ENCODE data around the gene RTL10. TPM values are rescaled to one million over a fixed set of nuclear protein-coding genes. Genes with fewer than 3 reads are reported as not detected.

RTL10 gene
- total and polyA plus RNA-seq, 9 donors: 7.1 to 54.3 (median 15.3) TPM

GRCh38 chr22:19809741-19810140 is 44.9 kb downstream of the RTL10 start:
- Histone ChIP-seq H3K4me3 (no peak overlapping the region), H3K27ac (no peak overlapping the region), H3K4me1 (ENCODE audit: insufficient read depth) (peaks cover 8% of the 10 kb centered on the region), H3K9me3 (no peaks in the 10 kb centered on the region), H3K36me3 (no peaks in the 10 kb centered on the region), H3K27me3 (no peaks in the 10 kb centered on the region)
- TF ChIP-seq POLR2A (IDR thresholded peaks at IDR 0.05) (no peak), EP300 (IDR thresholded peaks at IDR 0.05) (no peak)
- TF ChIP-seq, protein P1, sequence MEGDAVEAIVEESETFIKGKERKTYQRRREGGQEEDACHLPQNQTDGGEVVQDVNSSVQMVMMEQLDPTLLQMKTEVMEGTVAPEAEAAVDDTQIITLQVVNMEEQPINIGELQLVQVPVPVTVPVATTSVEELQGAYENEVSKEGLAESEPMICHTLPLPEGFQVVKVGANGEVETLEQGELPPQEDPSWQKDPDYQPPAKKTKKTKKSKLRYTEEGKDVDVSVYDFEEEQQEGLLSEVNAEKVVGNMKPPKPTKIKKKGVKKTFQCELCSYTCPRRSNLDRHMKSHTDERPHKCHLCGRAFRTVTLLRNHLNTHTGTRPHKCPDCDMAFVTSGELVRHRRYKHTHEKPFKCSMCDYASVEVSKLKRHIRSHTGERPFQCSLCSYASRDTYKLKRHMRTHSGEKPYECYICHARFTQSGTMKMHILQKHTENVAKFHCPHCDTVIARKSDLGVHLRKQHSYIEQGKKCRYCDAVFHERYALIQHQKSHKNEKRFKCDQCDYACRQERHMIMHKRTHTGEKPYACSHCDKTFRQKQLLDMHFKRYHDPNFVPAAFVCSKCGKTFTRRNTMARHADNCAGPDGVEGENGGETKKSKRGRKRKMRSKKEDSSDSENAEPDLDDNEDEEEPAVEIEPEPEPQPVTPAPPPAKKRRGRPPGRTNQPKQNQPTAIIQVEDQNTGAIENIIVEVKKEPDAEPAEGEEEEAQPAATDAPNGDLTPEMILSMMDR (IDR thresholded peaks at IDR 0.05): no peak
- no peak for DNase-seq
- 91 to 98% (median 97%) methylated on average over 3 of the region's 3 CpGs for WGBS, 3 donors
- intact Hi-C loops (cut with DNase I): no loop called here

DNA sequence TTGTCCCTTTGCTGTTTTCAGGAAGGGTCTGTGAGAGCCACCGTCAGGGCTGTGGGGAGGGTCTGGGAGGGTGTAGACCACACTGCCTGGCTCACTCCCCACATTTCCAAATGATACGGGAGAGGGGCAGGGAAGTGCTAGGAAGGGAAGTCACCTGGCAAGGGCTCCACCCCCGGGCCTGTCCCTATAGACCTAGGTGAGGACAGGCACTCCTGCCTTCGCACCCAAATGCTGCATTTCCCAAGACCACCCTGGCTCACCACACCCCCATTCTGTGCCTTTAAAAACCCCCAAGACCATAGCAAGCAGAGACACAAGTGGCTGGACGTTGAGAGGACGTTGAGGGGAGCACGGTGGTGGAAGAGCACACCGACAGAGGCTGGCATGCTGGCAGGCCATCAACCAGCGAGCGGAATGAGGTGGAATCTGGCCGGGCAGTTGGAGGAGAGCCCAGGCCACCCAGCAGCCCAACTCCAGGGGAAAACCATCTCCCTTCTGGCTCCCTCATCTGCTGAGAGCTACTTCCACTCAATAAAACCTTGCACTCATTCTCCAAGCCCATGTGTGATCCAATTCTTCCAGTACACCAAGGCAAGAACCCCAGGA is 45.7 kb downstream of the RTL10 start:
- intact Hi-C loops (cut with DNase I): no loop called here
- TF ChIP-seq POLR2A (IDR thresholded peaks at IDR 0.05): no peak
- TF ChIP-seq, protein P1 (IDR thresholded peaks at IDR 0.05): no peak
- no peak for TF ChIP-seq EP300 (IDR thresholded peaks at IDR 0.05)
- WGBS, 3 donors: 85 to 96% (median 90%) methylated on average over 11 of the region's 11 CpGs
- Histone ChIP-seq H3K4me1 (ENCODE audit: insufficient read depth) (peaks cover 8% of the 10 kb centered on the region), H3K9me3 (no peaks in the 10 kb centered on the region), H3K4me3 (no peak overlapping the region), H3K36me3 (no peaks in the 10 kb centered on the region), H3K27me3 (no peaks in the 10 kb centered on the region), H3K27ac (no peak overlapping the region)
- DNase-seq: peak in 1 of 5 donors; percentile 8

DNA sequence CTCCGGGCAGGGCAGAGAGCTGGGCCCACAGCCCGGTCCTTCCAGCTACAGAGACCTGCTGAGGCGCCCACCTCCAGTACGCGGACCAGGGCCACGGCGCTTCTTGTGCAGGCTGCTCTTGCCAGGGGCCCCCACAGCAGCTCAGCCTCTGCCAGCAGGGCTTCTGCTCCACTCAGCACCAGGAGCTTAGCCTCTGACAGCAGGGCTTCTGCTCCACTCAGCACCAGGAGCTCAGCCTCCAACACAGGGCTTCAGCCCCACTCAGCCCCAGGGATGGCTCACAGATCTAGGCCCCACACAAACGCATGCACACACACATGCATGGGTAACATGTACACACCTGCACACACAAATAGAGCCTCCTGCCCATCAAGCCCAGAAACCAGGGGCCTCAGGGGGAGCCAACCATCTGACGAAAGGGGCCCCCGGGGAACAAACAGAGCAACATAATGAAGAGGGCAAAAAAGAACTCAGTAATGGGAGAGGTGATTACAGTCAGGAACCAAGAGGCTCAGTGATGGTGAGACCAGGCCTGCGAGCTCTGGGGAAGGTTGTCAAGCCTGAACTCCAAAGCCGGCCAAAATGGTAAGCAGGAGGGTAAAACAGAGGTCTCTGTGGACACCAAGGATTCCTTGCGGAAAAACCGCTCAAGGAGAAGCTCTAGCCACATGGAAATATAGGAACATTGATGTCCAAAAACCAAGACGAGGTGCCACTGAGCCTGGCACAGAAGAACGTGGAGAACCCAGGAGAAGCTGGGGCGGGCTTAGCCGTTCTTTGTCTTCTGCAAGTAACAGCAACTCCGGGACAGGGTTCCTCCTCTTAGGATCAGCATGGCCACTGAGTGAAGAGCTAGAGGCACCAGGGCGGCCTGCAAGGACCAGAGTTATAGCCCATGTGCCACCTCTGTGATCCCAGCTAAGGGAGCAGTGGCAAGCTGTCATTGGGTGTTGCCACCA is 46.5 kb downstream of the RTL10 start:
- Histone ChIP-seq H3K9me3 (no peaks in the 10 kb centered on the region), H3K4me1 (ENCODE audit: insufficient read depth) (peaks cover 8% of the 10 kb centered on the region), H3K27me3 (no peaks in the 10 kb centered on the region), H3K36me3 (no peaks in the 10 kb centered on the region), H3K27ac (no peak overlapping the region), H3K4me3 (no peak overlapping the region)
- peak in 3 of 5 donors; percentile 4 to 28 (median 14) for DNase-seq
- TF ChIP-seq, protein P1 (IDR thresholded peaks at IDR 0.05): no peak
- TF ChIP-seq POLR2A (IDR thresholded peaks at IDR 0.05): no peak
- no peak for TF ChIP-seq EP300 (IDR thresholded peaks at IDR 0.05)
- 94 to 98% (median 96%) methylated on average over 20 of the region's 20 CpGs for WGBS, 3 donors
- intact Hi-C loops (cut with DNase I): no loop called here

- peaks cover 8% of the 10 kb centered on the region for H3K4me1 ChIP-seq (ENCODE audit: insufficient read depth)
- 94 to 98% (median 95%) methylated on average over 14 to 15 of the region's 15 CpGs for WGBS, 3 donors
- DNase-seq: peak in 4 of 5 donors; percentile 10 to 25 (median 14)
- H3K9me3 ChIP-seq: no peaks in the 10 kb centered on the region
- H3K4me3 ChIP-seq: no peak overlapping the region
- TF ChIP-seq POLR2A (IDR thresholded peaks at IDR 0.05) (no peak), EP300 (IDR thresholded peaks at IDR 0.05) (no peak)
- TF ChIP-seq, protein P1 (IDR thresholded peaks at IDR 0.05): no peak
- H3K27me3 ChIP-seq: no peaks in the 10 kb centered on the region
- no peaks in the 10 kb centered on the region for H3K36me3 ChIP-seq
- intact Hi-C loops (cut with DNase I): no loop called here
- no peak overlapping the region for H3K27ac ChIP-seq
These were observed 47.3 kb downstream of the RTL10 start for GRCh38 chr22:19807161-19807913.

Measured in ovary (tissue), 9 donors.